Neural cell (in vitro differentiated cells): ENCODE measurements around the gene AQP4. TPM values are rescaled to one million over a fixed set of nuclear protein-coding genes. Genes with fewer than 3 reads are reported as not detected.

Experiments used
- H2AFZ ChIP-seq: fragments of 200-600, 300-800 bp; sonication (generic), shearing (Covaris generic); 2 replicates; pipeline ENCODE4 v1.6.0; 2014; ENCODE audit warnings: low read depth, mild to moderate bottlenecking, antibody characterized with exemption, low read length, moderate library complexity
- H3F3A ChIP-seq: fragments of 200-600 bp; shearing (Covaris generic); 2 replicates; pipeline ENCODE4 v1.6.1; 2016; ENCODE audit warnings: mild to moderate bottlenecking, moderate library complexity, mixed read lengths, antibody characterized with exemption, low read length; ENCODE audit not compliant: insufficient read depth, poor library complexity, severe bottlenecking
- H3K27ac ChIP-seq: fragments of 200-600, 300-800 bp; sonication (generic), shearing (Covaris generic); 2 replicates; pipeline ENCODE4 v1.5.1; 2014; ENCODE audit warnings: mild to moderate bottlenecking, low read length, moderate library complexity
- H3K27me3 ChIP-seq: fragments of 300-800, 200-600 bp; sonication (generic), shearing (Covaris generic); 2 replicates; pipeline ENCODE4 v1.6.0; 2014; ENCODE audit warnings: mild to moderate bottlenecking, low read depth, low read length, moderate library complexity; ENCODE audit not compliant: insufficient read depth
- H3K36me3 ChIP-seq: fragments of 300-800, 200-600 bp; sonication (generic), shearing (Covaris generic); 2 replicates; pipeline ENCODE4 v1.5.1; 2014; ENCODE audit warnings: mild to moderate bottlenecking, antibody characterized with exemption, low read length, moderate library complexity; ENCODE audit not compliant: insufficient read depth
- H3K4me2 ChIP-seq: fragments of 300-800, 200-600 bp; sonication (generic), shearing (Covaris generic); 2 replicates; pipeline ENCODE4 v1.6.0; 2014; ENCODE audit warnings: mild to moderate bottlenecking, low read length
- H3K4me3 ChIP-seq: fragments of 300-800, 200-600 bp; sonication (generic), shearing (Covaris generic); 2 replicates; pipeline ENCODE4 v1.5.1; 2014; ENCODE audit warnings: mild to moderate bottlenecking, low read length, moderate library complexity
- H3K79me2 ChIP-seq: fragments of 200-600 bp; shearing (Covaris generic); replicated peaks from 2 replicates; pipeline ENCODE4 v1.6.0; 2014; ENCODE audit warnings: mild to moderate bottlenecking, low read length, moderate library complexity; ENCODE audit not compliant: insufficient read depth
- H3K9ac ChIP-seq: fragments of 300-800, 200-600 bp; sonication (generic), shearing (Covaris generic); 2 replicates; pipeline ENCODE4 v1.6.1; 2016; ENCODE audit warnings: mild to moderate bottlenecking, low read length, mixed read lengths
- H3K9me2 ChIP-seq: fragments of 200-600 bp; shearing (Covaris generic); 2 replicates; pipeline ENCODE4 v1.6.1; 2016; ENCODE audit warnings: mild to moderate bottlenecking, low read length, mixed read lengths; ENCODE audit not compliant: insufficient read depth
- H3K9me3 ChIP-seq: fragments of 200-600, 300-800 bp; sonication (generic), shearing (Covaris generic); 2 replicates; pipeline ENCODE4 v1.6.1; 2016; ENCODE audit warnings: mild to moderate bottlenecking, mixed run types, low read length, moderate library complexity, mixed read lengths
- H4K20me1 ChIP-seq: fragments of 200-600 bp; shearing (Covaris generic); 2 replicates; pipeline ENCODE4 v1.6.1; 2016; ENCODE audit warnings: mild to moderate bottlenecking, mixed run types; ENCODE audit not compliant: insufficient read depth
- CTCF ChIP-seq: fragments of 450-650 bp; IDR thresholded peaks from 2 replicates; pipeline ENCODE4 v1.5.1; 2014; ENCODE audit warnings: antibody characterized with exemption, mild to moderate bottlenecking, moderate library complexity; ENCODE audit not compliant: poor library complexity, severe bottlenecking
- EP300 ChIP-seq: fragments of 450-650 bp; conservative IDR thresholded peaks from 2 replicates; pipeline ENCODE4 v1.6.1; 2014; ENCODE audit warnings: antibody characterized with exemption, mild to moderate bottlenecking, moderate library complexity; ENCODE audit not compliant: poor library complexity, severe bottlenecking
- EZH2 ChIP-seq: fragments of 200-600, 300-800 bp; shearing (Covaris generic), sonication (generic); IDR thresholded peaks from 2 replicates; pipeline ENCODE4 v1.6.1; 2014; ENCODE audit warnings: antibody characterized with exemption, low read length, borderline replicate concordance, mild to moderate bottlenecking; ENCODE audit not compliant: insufficient read depth, poor library complexity, severe bottlenecking
- MXI1 ChIP-seq: fragments of 450-650 bp; conservative IDR thresholded peaks from 2 replicates; pipeline ENCODE4 v1.6.1; 2014; ENCODE audit warnings: antibody characterized with exemption, mild to moderate bottlenecking; ENCODE audit not compliant: poor library complexity, severe bottlenecking
- POLR2AphosphoS5 ChIP-seq: IDR thresholded peaks from 2 replicates; pipeline ENCODE4 v1.6.1; 2012
- RAD21 ChIP-seq: fragments of 450-650 bp; conservative IDR thresholded peaks from 2 replicates; pipeline ENCODE4 v1.6.1; 2014; ENCODE audit warnings: antibody characterized with exemption, mild to moderate bottlenecking, moderate library complexity
- REST ChIP-seq: IDR thresholded peaks from 2 replicates; pipeline ENCODE4 v1.6.1; 2012; ENCODE audit warnings: borderline replicate concordance
- SMC3 ChIP-seq: fragments of 450-650 bp; conservative IDR thresholded peaks from 2 replicates; pipeline ENCODE4 v1.6.1; 2014; ENCODE audit warnings: antibody characterized with exemption, mild to moderate bottlenecking, moderate library complexity; ENCODE audit not compliant: poor library complexity
- TAF1 ChIP-seq: IDR thresholded peaks from 2 replicates; pipeline ENCODE4 v1.6.1; 2012; ENCODE audit warnings: low read depth
- polyA plus RNA-seq: library from polyadenylated mRNA; depleted of rRNA; stranded (reverse); fragments of >200 nt; gene quantifications from 2 replicates; pipeline ENCODE4 v1.2.3, GENCODE V29; 2014

The AQP4 gene
- polyA plus RNA-seq, 1 donor from 2014 or later = 0.24 TPM

GRCh38 chr18:26832302-26832701 lies 33.2 kb downstream of the AQP4 start:
- Histone ChIP-seq H3K27ac (no peak overlapping the region), H2AFZ (no peak overlapping the region), H3K9me3 (no peaks in the 10 kb centered on the region), H3K4me2 (no peak overlapping the region), H3F3A (no peaks in the 10 kb centered on the region), H3K79me2 (no peaks in the 10 kb centered on the region), H3K9me2 (no peaks in the 10 kb centered on the region), H3K4me3 (no peak overlapping the region), H3K9ac (no peak overlapping the region), H3K36me3 (no peaks in the 10 kb centered on the region), H4K20me1 (no peaks in the 10 kb centered on the region), H3K27me3 (no peaks in the 10 kb centered on the region)
- TF ChIP-seq EZH2 (no peak), MXI1 (no peak), TAF1 (no peak)

GRCh38 chr18:26827581-26827980 lies 37.9 kb downstream of the AQP4 start:
- TF ChIP-seq POLR2AphosphoS5 (no peak), EZH2 (no peak), MXI1 (no peak)
- Histone ChIP-seq H3K79me2 (no peaks in the 10 kb centered on the region), H3K4me3 (no peak overlapping the region), H3K36me3 (no peaks in the 10 kb centered on the region), H3K9me3 (no peaks in the 10 kb centered on the region), H3K27ac (no peak overlapping the region), H3F3A (no peaks in the 10 kb centered on the region), H3K9ac (no peak overlapping the region), H3K9me2 (no peaks in the 10 kb centered on the region), H3K27me3 (no peaks in the 10 kb centered on the region), H3K4me2 (no peak overlapping the region), H4K20me1 (no peaks in the 10 kb centered on the region), H2AFZ (no peak overlapping the region)

- H3K9me2 ChIP-seq = no peaks in the 10 kb centered on the region
- no peak overlapping the region for H3K4me2 ChIP-seq
- no peaks in the 10 kb centered on the region for H3F3A ChIP-seq
- H4K20me1 ChIP-seq = no peaks in the 10 kb centered on the region
- H3K9ac ChIP-seq = no peak overlapping the region
- no peak overlapping the region for H2AFZ ChIP-seq
- TF ChIP-seq SMC3 (no peak), EP300 (no peak), EZH2 (no peak), MXI1 (no peak), RAD21 (no peak)
- no peaks in the 10 kb centered on the region for H3K9me3 ChIP-seq
- H3K79me2 ChIP-seq = no peaks in the 10 kb centered on the region
- H3K27me3 ChIP-seq = no peaks in the 10 kb centered on the region
- H3K4me3 ChIP-seq = no peak overlapping the region
- H3K27ac ChIP-seq = no peak overlapping the region
- no peaks in the 10 kb centered on the region for H3K36me3 ChIP-seq
Measured at GRCh38 chr18:26826656-26827235, 38.8 kb downstream of the AQP4 start.

GRCh38 chr18:26821181-26821580 lies 44.3 kb downstream of the AQP4 start:
- Histone ChIP-seq H3K9me2 (no peaks in the 10 kb centered on the region), H2AFZ (no peak overlapping the region), H3K4me3 (no peak overlapping the region), H3K9me3 (peaks cover 5% of the 10 kb centered on the region), H3F3A (no peaks in the 10 kb centered on the region), H3K4me2 (no peak overlapping the region), H3K9ac (no peak overlapping the region), H3K36me3 (no peaks in the 10 kb centered on the region), H3K27ac (no peak overlapping the region), H3K79me2 (no peaks in the 10 kb centered on the region), H3K27me3 (no peaks in the 10 kb centered on the region), H4K20me1 (no peaks in the 10 kb centered on the region)
- no peak for TF ChIP-seq MXI1
- TF ChIP-seq TAF1 = no peak
- TF ChIP-seq REST = no peak
- no peak for TF ChIP-seq EZH2
- no peak for TF ChIP-seq POLR2AphosphoS5
- no peak for TF ChIP-seq RAD21
- TF ChIP-seq EP300 = no peak
- no peak for TF ChIP-seq SMC3
- no peak for TF ChIP-seq CTCF
